HL-60 (cell line): ENCODE measurements around the gene HK1.

Source experiments
- DNase-seq, 2 experiments: peaks; one replicate each; pipeline ENCODE4 v3.0.0-alpha.2; 2010 to 2020; ENCODE audit warnings: low read depth in 1 of 2, low spot score in 1 of 2
- H3K27ac ChIP-seq: fragments of 250-450 bp; sonication (Bioruptor Pico); replicated peaks from 2 replicates; pipeline ENCODE4 v1.5.1; 2020; ENCODE audit warnings: mild to moderate bottlenecking, moderate library complexity
- H3K27me3 ChIP-seq: fragments of 250-450 bp; sonication (Bioruptor Pico); 2 replicates; pipeline ENCODE4 v1.5.1; 2021; ENCODE audit warnings: mild to moderate bottlenecking, moderate library complexity; ENCODE audit not compliant: insufficient read depth, poor library complexity, severe bottlenecking
- H3K4me3 ChIP-seq: replicated peaks from 2 replicates; pipeline ENCODE4 v1.5.1; 2011; ENCODE audit warnings: mild to moderate bottlenecking, control low read depth, low read length; ENCODE audit not compliant: insufficient read depth
- CTCF ChIP-seq: IDR thresholded peaks from one replicate; pipeline ENCODE4 v1.5.1; 2011; ENCODE audit warnings: low read length, control low read depth, inconsistent platforms; ENCODE audit not compliant: insufficient read depth
- GABPA ChIP-seq: IDR thresholded peaks from 2 replicates; pipeline ENCODE4 v1.6.1; 2012; ENCODE audit warnings: low read depth
- POLR2AphosphoS5 ChIP-seq: IDR thresholded peaks from 2 replicates; pipeline ENCODE4 v1.6.1; 2012; ENCODE audit warnings: low read depth
- REST ChIP-seq: IDR thresholded peaks from 2 replicates; pipeline ENCODE4 v1.6.1; 2012; ENCODE audit warnings: low read depth; ENCODE audit not compliant: insufficient replicate concordance
- SPI1 ChIP-seq: IDR thresholded peaks from 2 replicates; pipeline ENCODE4 v1.6.1; 2012; ENCODE audit warnings: low read depth, mild to moderate bottlenecking, borderline replicate concordance

HK1 gene

GRCh38 chr10:69394020-69394419 is 115.7 kb downstream of the HK1 start:
- TF ChIP-seq SPI1: no peak
- no peak for TF ChIP-seq GABPA
- no peak for TF ChIP-seq REST
- no peak for TF ChIP-seq POLR2AphosphoS5
- no peak for TF ChIP-seq CTCF
- DNase-seq: no peak
- no peak overlapping the region for H3K4me3 ChIP-seq
- no peak overlapping the region for H3K27ac ChIP-seq
- H3K27me3 ChIP-seq: no peaks in the 10 kb centered on the region

- TF ChIP-seq POLR2AphosphoS5 (no peak), REST (no peak), SPI1 (no peak), GABPA (no peak), CTCF (no peak)
- Histone ChIP-seq H3K27ac (no peak overlapping the region), H3K27me3 (no peaks in the 10 kb centered on the region), H3K4me3 (no peak overlapping the region)
- DNase-seq: no peak
These were observed 119.7 kb downstream of the HK1 start for GRCh38 chr10:69397972-69398371.

- DNase-seq: no peak
- TF ChIP-seq CTCF: no peak
- TF ChIP-seq REST: no peak
- TF ChIP-seq SPI1: no peak
- no peak for TF ChIP-seq POLR2AphosphoS5
- TF ChIP-seq GABPA: no peak
- H3K27ac ChIP-seq: no peak overlapping the region
- no peaks in the 10 kb centered on the region for H3K27me3 ChIP-seq
- no peak overlapping the region for H3K4me3 ChIP-seq
These were observed 120.2 kb downstream of the HK1 start for GRCh38 chr10:69398466-69398865.
